SW 1271 (cell line): Measurements from ENCODE around the gene CLCNKB.
A peak's percentile ranks its signal among the peaks of the same experiment; 100 is the strongest.
"Not testable (repeated sequence)": the region's sequence is repeated elsewhere in the genome, so short reads cannot be mapped to it uniquely, and the experiment has no call there.

Experiments
- DNase-seq, 2 experiments: peaks; one replicate each; lab custom pipeline; 2025; lab: John Stamatoyannopoulos, UW

Gene CLCNKB

GRCh38 chr1:16061266-16061665 is 17.7 kb downstream of the CLCNKB start:
- DNase-seq, result no peak

DNA sequence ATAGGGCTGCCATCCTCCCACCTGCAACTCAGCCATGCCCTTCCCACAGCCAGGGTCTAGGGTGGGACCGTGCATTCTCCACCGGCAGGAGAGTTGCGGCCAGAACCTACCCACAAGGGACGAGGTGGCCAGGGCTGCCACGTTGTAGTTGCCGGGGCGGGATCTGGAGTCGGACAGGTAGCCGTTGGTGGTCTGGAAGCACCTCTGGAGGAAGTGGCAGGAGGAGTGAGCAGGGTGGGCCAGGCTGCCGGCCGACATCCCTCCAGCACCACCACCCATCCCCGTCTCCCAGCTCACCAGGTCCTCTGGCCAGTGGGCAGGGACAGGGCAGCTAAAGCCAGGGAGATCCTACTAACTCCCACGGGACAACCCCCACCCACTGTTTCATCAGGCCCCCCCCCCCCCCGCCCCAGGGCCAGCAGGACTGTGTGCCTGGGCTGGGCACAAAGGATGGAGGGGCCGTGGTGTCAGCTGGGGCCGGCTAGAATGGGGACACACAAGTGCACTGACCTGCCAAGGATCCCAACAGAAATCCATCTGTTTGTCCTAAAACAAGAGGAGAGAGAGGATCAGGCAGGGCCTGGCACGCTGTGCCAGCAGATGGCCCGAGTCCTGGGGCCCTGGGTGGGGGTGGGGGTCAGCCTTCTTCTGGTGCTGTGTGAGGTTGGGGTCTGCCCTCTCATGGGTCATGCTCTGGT is 18.6 kb downstream of the CLCNKB start:
- not testable (repeated sequence) for DNase-seq

DNA sequence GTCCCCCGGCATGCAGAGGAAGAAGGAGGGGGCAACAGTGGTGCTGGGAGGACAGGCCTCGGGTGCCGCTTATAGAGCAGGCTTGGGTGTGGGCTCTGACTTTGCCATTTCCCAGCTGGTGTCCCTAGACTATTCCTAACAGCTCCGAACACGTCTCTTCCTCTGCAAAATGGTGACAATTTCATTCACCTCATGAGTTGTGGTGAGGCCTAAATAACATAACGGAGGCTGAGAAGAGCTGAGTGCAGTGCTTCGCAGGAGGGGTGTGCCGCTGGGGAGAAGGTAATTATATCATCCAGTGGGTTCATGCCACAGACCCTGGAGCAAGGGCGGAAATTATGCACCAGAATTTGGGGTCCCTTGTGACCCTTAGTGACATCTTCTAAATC is 19.1 kb downstream of the CLCNKB start:
- DNase-seq, result not testable (repeated sequence)

GRCh38 chr1:16063226-16063829 is 19.7 kb downstream of the CLCNKB start:
- no peak for DNase-seq

GRCh38 chr1:16063921-16064320 is 20.3 kb downstream of the CLCNKB start:
- DNase-seq, result no peak

DNA sequence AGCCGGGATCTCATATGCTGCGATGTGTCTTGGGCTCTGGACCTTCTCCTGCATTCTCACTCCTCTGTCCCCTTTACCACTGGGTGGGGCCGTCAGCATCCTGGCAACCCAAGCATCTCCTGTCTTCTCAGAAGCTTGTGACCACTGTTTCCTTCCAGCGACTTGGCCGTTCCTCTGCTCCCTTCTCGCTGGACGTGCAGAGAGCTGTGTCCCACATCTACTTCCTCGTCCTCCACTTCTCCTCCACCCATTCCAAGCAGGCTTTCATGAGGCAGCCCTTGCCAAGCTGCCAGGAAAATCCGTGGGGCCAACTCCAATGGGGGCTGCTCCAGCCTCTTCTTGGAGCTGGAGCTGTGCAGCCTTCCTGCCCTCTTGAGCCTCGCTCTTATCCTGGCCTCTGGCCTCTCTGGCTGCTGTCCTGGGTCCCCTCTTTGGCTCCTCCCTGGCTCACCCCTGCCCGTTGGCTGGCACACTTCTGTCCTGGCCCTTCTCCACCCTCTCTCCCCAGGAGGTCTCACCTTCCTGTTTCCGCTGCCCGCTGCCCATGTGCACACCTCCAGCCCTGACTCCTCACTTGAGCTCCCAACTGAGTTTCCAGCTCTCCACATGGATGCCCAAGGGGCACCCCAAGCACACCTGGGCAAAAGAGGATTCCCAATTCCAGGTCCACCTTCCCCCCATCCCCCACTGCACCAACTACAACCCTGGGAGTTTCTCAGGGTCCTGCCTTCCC is 21.1 kb downstream of the CLCNKB start:
- no peak for DNase-seq

- DNase-seq, result no peak
These were observed 21.6 kb downstream of the CLCNKB start for GRCh38 chr1:16065269-16065576.

DNA sequence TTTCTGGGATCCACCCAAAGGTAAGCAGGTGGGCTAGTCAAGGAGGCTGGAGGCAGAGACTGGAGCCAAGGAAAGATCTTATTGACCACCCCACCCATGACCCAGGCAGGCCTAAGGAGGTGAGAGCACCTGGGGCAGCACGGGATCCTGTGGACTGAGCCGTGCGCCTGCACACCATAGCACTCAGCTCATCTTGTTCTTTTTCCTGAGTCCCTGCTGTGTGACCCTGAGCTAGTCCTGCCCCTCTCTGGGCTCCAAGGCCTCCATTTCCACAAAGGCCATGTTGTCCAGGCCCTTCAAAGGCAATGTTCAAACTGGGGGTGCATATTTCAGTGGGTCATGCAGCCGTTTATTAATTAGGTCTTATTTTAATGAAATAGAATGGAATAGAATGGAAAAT is 22.7 kb downstream of the CLCNKB start:
- DNase-seq, result no peak

- no peak for DNase-seq
These were observed 23.7 kb downstream of the CLCNKB start for GRCh38 chr1:16067127-16067768.

- DNase-seq, result no peak
These were observed 24.4 kb downstream of the CLCNKB start for GRCh38 chr1:16067933-16068332.

DNA sequence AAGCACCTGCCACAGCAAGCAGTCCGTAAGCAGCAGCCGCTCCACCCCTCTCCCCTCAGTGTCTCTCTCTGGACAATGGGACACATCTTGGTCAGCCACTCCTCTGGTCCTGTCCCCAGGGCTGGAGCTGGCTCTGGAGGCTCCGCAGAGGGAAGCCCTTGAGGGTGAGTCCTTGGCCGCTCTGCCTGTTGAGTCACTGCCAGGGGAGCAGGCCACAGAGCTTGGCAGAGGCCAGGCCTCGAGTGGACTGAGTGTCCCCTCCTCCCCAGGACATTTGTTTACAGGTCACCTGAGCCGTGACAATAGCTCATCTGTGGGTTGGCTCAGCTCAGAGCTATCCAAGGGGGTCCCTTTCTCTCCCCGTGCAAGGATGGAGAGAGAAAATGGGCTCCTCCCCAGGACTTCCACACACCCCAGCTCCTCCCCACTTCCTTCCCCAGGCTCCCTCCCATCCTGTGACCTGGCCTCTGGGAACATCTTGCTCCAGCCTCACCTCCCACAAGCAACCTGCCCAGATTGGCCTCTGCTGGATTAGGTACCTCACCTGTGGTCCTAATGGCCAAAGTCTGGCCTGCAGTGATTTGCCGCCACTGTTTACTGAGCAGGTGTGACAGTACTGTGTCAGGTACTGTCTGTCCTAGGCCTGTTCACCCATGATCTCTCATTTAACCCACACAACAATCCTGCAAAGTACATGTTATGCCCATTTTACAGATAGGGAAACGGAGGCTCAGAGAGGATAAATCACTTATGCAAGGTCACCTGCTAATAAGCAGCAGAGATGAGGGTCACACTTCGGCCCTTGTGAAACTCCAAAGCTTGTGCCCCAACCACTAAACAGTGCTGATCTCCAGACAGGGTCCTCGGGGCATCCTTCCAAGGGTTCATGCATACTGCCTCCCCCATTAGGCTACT is 25.0 kb downstream of the CLCNKB start:
- DNase-seq, result no peak

DNA sequence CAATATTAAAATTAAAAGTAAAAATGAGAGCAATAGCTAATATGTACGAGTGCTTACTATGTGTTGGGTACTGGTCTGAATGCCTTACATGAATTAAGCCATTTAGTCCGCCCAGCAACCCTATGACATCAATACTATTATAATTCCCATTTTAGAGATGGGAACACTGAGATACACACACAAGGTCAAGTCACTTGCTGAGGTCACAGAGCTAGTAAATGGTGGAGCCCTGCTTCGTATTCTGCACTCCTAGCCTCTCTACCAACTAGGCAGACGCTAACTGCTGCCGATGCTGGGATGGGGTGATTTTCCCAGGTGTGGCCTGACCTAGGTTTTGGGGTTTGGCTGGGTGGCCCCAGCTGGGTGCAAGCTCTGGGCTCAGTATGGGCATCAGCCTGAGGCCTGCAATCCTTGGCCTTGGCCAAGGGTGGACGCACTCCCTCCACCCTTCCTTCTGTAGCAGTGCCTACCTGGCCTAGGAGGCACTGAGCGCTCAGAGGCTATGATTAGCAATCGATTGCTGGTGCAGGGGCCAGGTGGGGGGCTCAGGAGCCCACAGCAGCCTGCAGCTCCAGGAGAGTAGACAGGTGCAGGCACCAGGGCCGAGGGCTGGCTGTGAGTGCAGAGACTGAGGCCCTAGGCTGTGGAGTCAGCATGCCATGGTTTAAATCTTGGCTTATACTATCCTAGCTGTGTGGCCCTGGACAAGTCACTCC is 27.2 kb downstream of the CLCNKB start:
- DNase-seq, result no peak

DNA sequence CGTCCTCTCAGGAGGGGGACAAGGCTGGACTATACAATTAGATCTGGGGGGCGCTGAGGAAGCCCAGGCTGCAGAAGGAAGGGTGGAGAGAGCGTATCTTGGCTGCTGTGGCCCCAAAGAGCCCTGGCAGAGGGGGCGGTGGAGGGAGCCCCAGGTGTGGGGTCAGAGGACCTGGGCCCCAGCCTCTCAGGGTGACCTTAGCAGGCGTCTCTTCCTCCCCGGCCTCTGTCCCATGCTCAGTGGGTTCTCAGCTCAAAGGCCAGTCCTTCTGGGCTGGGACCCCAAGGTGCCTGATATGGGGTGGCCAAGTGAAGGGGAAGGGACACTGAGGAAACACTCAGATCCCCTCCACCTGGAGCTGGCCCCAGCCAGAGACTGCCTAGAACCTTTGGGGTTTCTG is 28.0 kb downstream of the CLCNKB start:
- DNase-seq, result no peak

- DNase-seq, result no peak
These were observed 28.5 kb downstream of the CLCNKB start for GRCh38 chr1:16072095-16072494.

DNA sequence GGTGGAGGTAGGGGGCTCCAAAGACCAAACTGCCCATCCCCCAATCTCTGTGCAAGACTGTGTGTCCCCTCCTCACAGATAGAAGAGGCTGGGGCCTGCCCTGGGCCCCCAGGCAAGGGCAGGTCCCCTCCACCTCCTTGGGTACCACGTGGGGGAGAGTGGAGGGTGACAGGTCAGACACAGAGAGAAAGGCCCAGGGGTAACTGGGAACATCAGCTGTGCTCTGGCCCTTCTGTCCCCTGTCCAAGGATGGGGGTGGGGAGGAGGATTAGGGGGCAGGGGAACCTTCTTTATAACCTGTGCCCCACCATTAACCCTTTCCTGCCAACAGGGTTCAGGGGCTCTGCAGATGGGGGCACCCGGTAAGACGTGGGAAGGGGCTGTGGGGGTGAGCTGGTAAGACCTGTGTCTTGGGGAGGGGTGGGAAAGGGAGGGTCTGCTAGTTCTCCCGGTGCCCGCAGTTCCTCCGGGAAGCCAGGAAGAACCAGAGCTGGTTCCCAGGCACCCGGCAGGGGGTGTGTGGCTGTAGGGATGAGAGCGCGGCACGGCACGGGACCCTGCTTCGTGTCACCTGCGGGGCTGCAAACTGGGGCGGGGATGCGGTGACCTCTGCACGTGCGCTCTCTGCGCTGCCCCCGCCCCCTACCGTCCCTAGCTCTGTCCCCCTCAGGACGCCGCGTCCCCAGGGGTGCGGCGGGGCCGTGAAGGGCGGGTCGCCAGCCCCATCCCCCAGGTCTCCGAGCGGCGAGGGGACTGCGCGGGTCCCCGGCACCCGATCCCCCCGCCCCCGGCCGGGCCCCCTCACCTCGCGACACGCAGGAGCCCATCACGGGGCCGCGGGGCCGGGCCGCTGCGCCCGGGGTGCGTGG is 29.3 kb downstream of the CLCNKB start:
- no peak for DNase-seq

DNA sequence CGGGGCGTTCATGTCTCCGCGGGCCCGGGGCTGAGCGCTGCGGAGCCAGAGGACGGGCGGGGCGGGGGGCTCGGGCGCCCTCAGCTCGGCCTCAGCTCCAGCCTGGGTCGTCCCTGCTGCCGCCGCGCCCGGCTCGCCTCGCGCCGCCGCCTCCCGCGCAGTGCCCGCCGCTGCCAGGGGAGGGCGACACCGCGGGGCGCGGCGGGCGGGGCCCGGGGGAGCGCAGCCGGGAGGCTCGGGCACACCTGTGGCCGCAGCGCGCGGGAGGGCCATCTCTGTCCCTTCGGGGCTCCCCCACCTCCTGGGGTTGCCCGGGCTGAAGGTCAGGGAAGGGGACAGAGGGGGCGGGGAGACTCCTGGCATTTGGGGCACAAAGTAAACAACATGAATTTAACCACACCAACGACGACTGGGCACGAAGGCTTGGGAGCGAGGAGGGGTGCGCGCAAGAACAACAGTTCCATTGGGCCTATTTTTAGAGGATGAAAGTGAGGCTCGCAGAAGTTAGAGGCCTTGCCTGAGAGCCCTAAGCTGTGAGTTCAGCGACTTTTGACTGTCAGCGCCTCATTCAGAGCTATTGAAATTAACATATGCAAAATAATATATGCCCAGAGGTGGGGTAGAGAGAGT is 30.0 kb downstream of the CLCNKB start, which contains the start of gene FAM131C:
FAM131C (minus strand) TSS at position 162 of the 630 bp plus-strand sequence. CDS start 209 bp downstream, outside the sequence.
- peak in 1 of 2 experiments; percentile 6 for DNase-seq

GRCh38 chr1:16074217-16074616 is 30.6 kb downstream of the CLCNKB start:
- no peak for DNase-seq

DNA sequence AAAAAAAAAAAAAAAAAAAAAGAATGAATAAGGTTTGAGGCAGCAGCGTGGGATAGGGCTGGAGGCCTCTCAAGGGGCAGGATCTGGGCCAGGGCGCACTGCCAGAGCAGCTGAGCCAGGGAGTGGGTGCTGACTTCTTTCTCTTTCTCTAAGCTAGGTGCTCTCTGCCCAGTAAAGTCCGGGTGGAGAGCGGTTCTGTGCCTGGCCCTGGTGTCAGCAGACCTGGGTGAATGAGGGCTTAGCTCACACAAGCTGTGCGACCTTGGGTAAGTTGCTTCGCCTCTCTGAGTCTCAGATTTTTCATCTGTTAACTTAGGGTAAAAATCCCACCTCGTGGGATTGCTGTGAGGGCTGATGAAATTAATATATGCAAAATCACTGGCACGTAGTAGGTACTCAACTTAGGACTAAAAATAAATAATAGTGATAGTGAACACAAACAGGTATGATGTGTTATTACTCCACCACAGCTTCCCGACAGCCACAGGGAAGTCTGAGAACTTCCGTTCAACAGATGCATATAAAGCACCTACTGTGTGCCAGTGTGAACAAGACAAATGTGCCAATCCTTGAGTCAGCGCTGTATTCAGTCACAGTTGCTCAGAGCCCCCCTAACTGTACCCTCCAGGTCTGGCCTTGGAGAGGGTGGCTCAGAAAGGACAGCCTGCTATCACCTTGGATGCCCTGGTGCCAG is 31.9 kb downstream of the CLCNKB start:
- DNase-seq, result no peak
